D721Med (cell line): Measurements from ENCODE around the gene LAMB1.
"Not testable (repeated sequence)": the region's sequence is repeated elsewhere in the genome, so short reads cannot be mapped to it uniquely, and the experiment has no call there.

Experiments used
- DNase-seq: peaks from one replicate; pipeline ENCODE4 v3.0.0; 2011; ENCODE audit warnings: low spot score; ENCODE audit not compliant: insufficient read length
- FAIRE-seq: peaks from 2 replicates; lab custom pipeline; 2011; peaks lifted over from hg19 to GRCh38; lab: Jason Lieb, UNC
- TF ChIP-seq, protein P1 (sequence below): IDR thresholded peaks from 2 replicates; pipeline ENCODE4 v1.5.1; 2012; ENCODE audit warnings: mild to moderate bottlenecking, control low read depth; ENCODE audit not compliant: insufficient read depth; ENCODE audit errors: missing control alignments

Gene LAMB1

GRCh38 chr7:108044345-108044744 lies 41.4 kb upstream of the LAMB1 start:
- no peak for DNase-seq
- TF ChIP-seq, protein P1, sequence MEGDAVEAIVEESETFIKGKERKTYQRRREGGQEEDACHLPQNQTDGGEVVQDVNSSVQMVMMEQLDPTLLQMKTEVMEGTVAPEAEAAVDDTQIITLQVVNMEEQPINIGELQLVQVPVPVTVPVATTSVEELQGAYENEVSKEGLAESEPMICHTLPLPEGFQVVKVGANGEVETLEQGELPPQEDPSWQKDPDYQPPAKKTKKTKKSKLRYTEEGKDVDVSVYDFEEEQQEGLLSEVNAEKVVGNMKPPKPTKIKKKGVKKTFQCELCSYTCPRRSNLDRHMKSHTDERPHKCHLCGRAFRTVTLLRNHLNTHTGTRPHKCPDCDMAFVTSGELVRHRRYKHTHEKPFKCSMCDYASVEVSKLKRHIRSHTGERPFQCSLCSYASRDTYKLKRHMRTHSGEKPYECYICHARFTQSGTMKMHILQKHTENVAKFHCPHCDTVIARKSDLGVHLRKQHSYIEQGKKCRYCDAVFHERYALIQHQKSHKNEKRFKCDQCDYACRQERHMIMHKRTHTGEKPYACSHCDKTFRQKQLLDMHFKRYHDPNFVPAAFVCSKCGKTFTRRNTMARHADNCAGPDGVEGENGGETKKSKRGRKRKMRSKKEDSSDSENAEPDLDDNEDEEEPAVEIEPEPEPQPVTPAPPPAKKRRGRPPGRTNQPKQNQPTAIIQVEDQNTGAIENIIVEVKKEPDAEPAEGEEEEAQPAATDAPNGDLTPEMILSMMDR = no peak
- FAIRE-seq = no peak

- DNase-seq = no peak
- TF ChIP-seq, protein P1 = no peak
- FAIRE-seq = no peak
These were observed 36.0 kb upstream of the LAMB1 start for GRCh38 chr7:108038986-108039385.

GRCh38 chr7:108037741-108038140 lies 34.8 kb upstream of the LAMB1 start:
- TF ChIP-seq, protein P1 = no peak
- FAIRE-seq (no peak), DNase-seq (no peak)

DNA sequence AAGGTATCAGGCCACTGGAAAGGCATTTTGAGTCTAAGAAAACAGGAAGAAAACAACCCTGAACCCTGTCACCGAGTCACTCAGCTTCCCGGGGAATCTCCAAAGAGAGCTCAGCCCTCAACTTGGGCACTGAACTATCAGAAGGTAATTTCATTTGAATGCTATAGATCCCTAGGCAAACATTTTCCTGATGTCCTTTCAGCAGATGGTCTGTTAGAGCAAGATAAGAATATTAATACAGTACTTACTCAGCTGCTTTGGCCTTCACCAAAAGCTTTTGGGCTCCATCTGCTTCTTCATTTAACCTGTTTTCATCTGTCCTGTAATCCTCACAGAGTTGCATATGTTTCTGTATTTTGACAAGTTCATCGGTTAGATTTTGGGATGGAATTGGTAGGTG lies 34.2 kb upstream of the LAMB1 start:
- DNase-seq (no peak), FAIRE-seq (peak; percentile 89)
- TF ChIP-seq, protein P1 = no peak

DNA sequence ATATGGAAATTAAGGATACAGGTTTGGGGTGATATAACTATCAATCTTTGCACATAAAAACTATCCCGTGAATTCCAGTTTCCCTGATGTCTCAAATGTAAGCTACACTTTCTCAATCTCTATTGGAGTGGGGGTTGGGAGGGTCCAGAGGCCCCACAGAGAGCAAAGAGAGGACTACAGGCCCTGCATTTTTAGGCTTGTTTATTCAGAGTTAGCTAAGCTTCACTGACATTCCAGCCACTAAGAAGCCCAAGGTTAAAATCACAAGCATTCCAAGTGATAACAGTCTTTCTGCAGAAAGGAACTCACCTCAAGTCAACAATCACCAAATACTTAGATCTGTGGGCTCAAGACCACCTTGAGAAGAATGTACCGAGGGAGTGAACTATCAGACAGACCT lies 31.6 kb upstream of the LAMB1 start:
- FAIRE-seq = no peak
- no peak for DNase-seq
- TF ChIP-seq, protein P1 = no peak

GRCh38 chr7:108033776-108034497 lies 31.0 kb upstream of the LAMB1 start:
- TF ChIP-seq, protein P1 = no peak
- FAIRE-seq (no peak), DNase-seq (no peak)

GRCh38 chr7:108033309-108033708 lies 30.3 kb upstream of the LAMB1 start:
- not testable (repeated sequence) for FAIRE-seq, DNase-seq
- TF ChIP-seq, protein P1 = peak; percentile 4
